ENCODE measurements around the gene SLC25A19. TPM values are rescaled to one million over a fixed set of nuclear protein-coding genes. Genes with fewer than 3 reads are reported as not detected.
"Not testable (repeated sequence)": the region's sequence is repeated elsewhere in the genome, so short reads cannot be mapped to it uniquely, and the experiment has no call there.

The SLC25A19 gene
- total RNA-seq, 2 experiments from 2014 or later, result 113 to 144 TPM

GRCh38 chr17:75261336-75262111 is 27.7 kb downstream of the SLC25A19 start, which contains the start of the genes GGA3 and MRPS7:
Gene GGA3, minus strand, starts transcription at chr17:75261606. Its CDS starts 19 bp downstream, at chr17:75261587.
Gene MRPS7, plus strand, starts transcription at chr17:75261879. Its CDS starts 22 bp downstream, at chr17:75261901.
- Histone ChIP-seq H3K4me2 (ENCODE audit: low read length) (peak within 1 kb of the TSS; percentile 92), H3K4me3 (ENCODE audit: low read depth, low read length, poor library complexity, severe bottlenecking) (peak within 1 kb of the TSS; percentile 79), H3K27ac (ENCODE audit: low read depth, low read length, poor library complexity, severe bottlenecking) (peak within 1 kb of the TSS; percentile 68), H3K9me3 (ENCODE audit: low read length) (no peaks in the 10 kb centered on the region), H4K20me1 (ENCODE audit: insufficient read depth, low read length) (peaks cover 17% of the 10 kb centered on the region; the same call in 1 of the 2 replicates), H3K79me2 (ENCODE audit: insufficient read depth, low read depth, low read length) (peaks cover 57% of the 10 kb centered on the region), H2AFZ (ENCODE audit: low read length) (peak within 1 kb of the TSS; percentile 62), H3K4me1 (ENCODE audit: insufficient read depth, low read length, poor library complexity, severe bottlenecking) (peaks cover 26% of the 10 kb centered on the region), H3K36me3 (ENCODE audit: insufficient read depth, low read length) (peaks cover 44% of the 10 kb centered on the region), H3K9me2 (ENCODE audit: insufficient read depth, low read length) (no peaks in the 10 kb centered on the region)
- peak; percentile 99 for DNase-seq (ENCODE audit: low spot score)
- no TSS peak for BruUV-seq (replicated peaks)
- ChIA-PET CTCF (ENCODE audit: unreplicated experiment) (interaction anchor here (1.1 to 3.5 kb wide), 6 partner anchors 9 to 28 kb away, joined by 3 to 31 read pairs (median 5); partner anchors contain the start of genes MIF4GD and SLC25A19), POLR2A (interaction anchor here (0.6 to 4.6 kb wide), 24 partner anchors 9 to 259 kb away, joined by 3 to 59 read pairs (median 5); partner anchors contain the start of genes GRB2, MIF4GD, SLC25A19 and TMEM94)
- no peak for TF ChIP-seq EZH2phosphoT487 (IDR thresholded peaks at IDR 0.05; ENCODE audit: borderline replicate concordance, low read depth, low read length)
- TF ChIP-seq CTCF (conservative IDR thresholded peaks at IDR 0.05; ENCODE audit: low read length), result no peak; the same call in none of the 2 replicates
- intact Hi-C loops (cut with micrococcal nuclease; ENCODE audit: unreplicated experiment), result loop anchor here (2.0 kb wide), 1 partner anchor 151 kb away; no protein-coding TSS in a partner anchor

DNA sequence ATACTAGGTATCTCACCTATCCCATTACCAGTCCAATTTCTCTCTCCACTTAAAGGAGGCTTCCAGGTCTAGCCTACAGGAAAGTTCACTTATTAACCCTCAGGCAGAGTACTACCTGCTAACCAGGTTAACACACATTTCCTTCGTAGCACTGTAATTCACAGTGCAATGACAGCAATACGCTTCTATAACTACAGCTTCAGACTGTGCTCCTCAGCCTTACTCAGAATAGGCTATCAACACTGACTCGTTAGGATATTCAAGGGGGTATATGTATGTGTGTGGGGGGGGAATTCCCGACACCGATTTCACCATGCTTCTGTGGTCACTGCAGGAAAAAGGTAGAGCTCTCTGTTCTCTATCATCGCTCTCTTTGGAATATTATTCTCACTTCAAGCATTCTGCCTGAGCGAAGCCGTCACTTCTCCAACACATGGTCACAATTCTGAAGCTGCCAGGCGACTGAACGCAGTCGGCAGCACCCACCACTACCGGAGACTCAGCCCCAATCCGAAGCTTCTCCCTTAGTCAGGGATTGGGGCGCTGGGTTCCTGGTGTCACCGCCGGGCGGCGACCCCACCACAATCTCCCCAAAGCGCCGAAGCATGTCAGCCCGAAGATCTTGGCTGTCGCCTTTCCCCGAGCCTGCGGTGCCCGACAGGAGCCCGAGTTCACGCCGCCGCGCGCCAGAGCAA is 28.4 kb downstream of the SLC25A19 start:
- H3K4me1 ChIP-seq (ENCODE audit: insufficient read depth, low read length, poor library complexity, severe bottlenecking), result peaks cover 26% of the 10 kb centered on the region
- H3K79me2 ChIP-seq (ENCODE audit: insufficient read depth, low read depth, low read length), result peaks cover 57% of the 10 kb centered on the region
- peak overlapping the region; percentile 79 for H3K4me3 ChIP-seq (ENCODE audit: low read depth, low read length, poor library complexity, severe bottlenecking)
- CTCF ChIA-PET (ENCODE audit: unreplicated experiment), result interaction anchor here (0.6 to 3.5 kb wide), 6 partner anchors 9 to 148 kb away, joined by 3 to 31 read pairs (median 6); partner anchors contain the start of genes MIF4GD and SLC25A19
- TSS peak; percentile 77 for BruUV-seq (replicated peaks)
- peak; percentile 58 for TF ChIP-seq CTCF (conservative IDR thresholded peaks at IDR 0.05; ENCODE audit: low read length)
- no peak for TF ChIP-seq EZH2phosphoT487 (IDR thresholded peaks at IDR 0.05; ENCODE audit: borderline replicate concordance, low read depth, low read length)
- peak overlapping the region; percentile 62 for H2AFZ ChIP-seq (ENCODE audit: low read length)
- peaks cover 37% of the 10 kb centered on the region for H3K36me3 ChIP-seq (ENCODE audit: insufficient read depth, low read length)
- POLR2A ChIA-PET, result interaction anchor here (0.6 to 4.6 kb wide), 18 partner anchors 10 to 162 kb away, joined by 3 to 59 read pairs (median 6); partner anchors contain the start of genes GRB2, MIF4GD and SLC25A19
- peak overlapping the region; percentile 68 for H3K27ac ChIP-seq (ENCODE audit: low read depth, low read length, poor library complexity, severe bottlenecking)
- peak overlapping the region; percentile 92 for H3K4me2 ChIP-seq (ENCODE audit: low read length)
- peaks cover 17% of the 10 kb centered on the region; the same call in 1 of the 2 replicates for H4K20me1 ChIP-seq (ENCODE audit: insufficient read depth, low read length)
- no peaks in the 10 kb centered on the region for H3K9me3 ChIP-seq (ENCODE audit: low read length)
- H3K9me2 ChIP-seq (ENCODE audit: insufficient read depth, low read length), result no peaks in the 10 kb centered on the region
- intact Hi-C loops (cut with micrococcal nuclease; ENCODE audit: unreplicated experiment), result loop anchor here (2.0 kb wide), 1 partner anchor 152 kb away; no protein-coding TSS in a partner anchor
- no peak for DNase-seq (ENCODE audit: low spot score)

- DNase-seq (ENCODE audit: low spot score); intact Hi-C loops (cut with micrococcal nuclease; ENCODE audit: unreplicated experiment); H3K4me2 ChIP-seq (ENCODE audit: low read length); H3K4me3 ChIP-seq (ENCODE audit: low read depth, low read length, poor library complexity, severe bottlenecking); CTCF ChIA-PET (ENCODE audit: unreplicated experiment); H3K9me2 ChIP-seq (ENCODE audit: insufficient read depth, low read length); H3K27ac ChIP-seq (ENCODE audit: low read depth, low read length, poor library complexity, severe bottlenecking); H3K9me3 ChIP-seq (ENCODE audit: low read length); H2AFZ ChIP-seq (ENCODE audit: low read length); POLR2A ChIA-PET; BruUV-seq (replicated peaks); H3K36me3 ChIP-seq (ENCODE audit: insufficient read depth, low read length): not testable (repeated sequence)
- peaks cover 18% of the 10 kb centered on the region for H3K4me1 ChIP-seq (ENCODE audit: insufficient read depth, low read length, poor library complexity, severe bottlenecking)
- H3K79me2 ChIP-seq (ENCODE audit: insufficient read depth, low read depth, low read length), result peaks cover 39% of the 10 kb centered on the region
- peaks cover 20% of the 10 kb centered on the region; the same call in 1 of the 2 replicates for H4K20me1 ChIP-seq (ENCODE audit: insufficient read depth, low read length)
Measured at GRCh38 chr17:75257228-75257627, 32.0 kb downstream of the SLC25A19 start.

GRCh38 chr17:75255954-75256698 is 33.1 kb downstream of the SLC25A19 start:
- Histone ChIP-seq H4K20me1 (ENCODE audit: insufficient read depth, low read length) (peaks cover 26% of the 10 kb centered on the region; the same call in 1 of the 2 replicates), H3K4me1 (ENCODE audit: insufficient read depth, low read length, poor library complexity, severe bottlenecking) (peaks cover 29% of the 10 kb centered on the region), H3K79me2 (ENCODE audit: insufficient read depth, low read depth, low read length) (peaks cover 44% of the 10 kb centered on the region)
- CTCF ChIA-PET (ENCODE audit: unreplicated experiment); H3K9me3 ChIP-seq (ENCODE audit: low read length); H2AFZ ChIP-seq (ENCODE audit: low read length); POLR2A ChIA-PET; H3K27ac ChIP-seq (ENCODE audit: low read depth, low read length, poor library complexity, severe bottlenecking); H3K36me3 ChIP-seq (ENCODE audit: insufficient read depth, low read length); DNase-seq (ENCODE audit: low spot score); intact Hi-C loops (cut with micrococcal nuclease; ENCODE audit: unreplicated experiment); H3K9me2 ChIP-seq (ENCODE audit: insufficient read depth, low read length); H3K4me3 ChIP-seq (ENCODE audit: low read depth, low read length, poor library complexity, severe bottlenecking); H3K4me2 ChIP-seq (ENCODE audit: low read length); BruUV-seq (replicated peaks): not testable (repeated sequence)
